WTC11 (cell line): ENCODE measurements around the gene DGCR2. TPM values are rescaled to one million over a fixed set of nuclear protein-coding genes. Genes with fewer than 3 reads are reported as not detected.
A peak's percentile ranks its signal among the peaks of the same experiment; 100 is the strongest.

Source experiments
- ATAC-seq: fragments of 200-7000 bp; cut with Tn5 transposase; 2 replicates; pipeline ENCODE4 v1.10.0; 2021; ENCODE audit warnings: mild to moderate bottlenecking, moderate library complexity
- CTCF ChIA-PET: fragments of 300-600 bp; sonication (Branson Sonifier 250); formaldehyde crosslinking; loops from one replicate; lab custom pipeline; 2021; ENCODE audit warnings: antibody characterized with exemption; lab: Charles Lee
- POLR2A ChIA-PET: fragments of 350-600 bp; sonication (Branson Sonifier 250); formaldehyde crosslinking; loops from one replicate; lab custom pipeline; 2021; ENCODE audit warnings: antibody characterized with exemption; lab: Charles Lee
- DNase-seq: peaks from one replicate; pipeline ENCODE4 v3.0.0; 2021; ENCODE audit warnings: low spot score
- H3K27ac Mint-ChIP-seq: 2 replicates; pipeline ENCODE4 v1.8.0; 2021; ENCODE audit warnings: mixed read lengths
- H3K27me3 Mint-ChIP-seq: 2 replicates; pipeline ENCODE4 v1.8.0; 2021; ENCODE audit warnings: low read depth, mild to moderate bottlenecking, moderate library complexity, mixed read lengths
- H3K36me3 Mint-ChIP-seq: 2 replicates; pipeline ENCODE4 v1.8.0; 2021; ENCODE audit warnings: mixed read lengths
- H3K4me1 Mint-ChIP-seq: 2 replicates; pipeline ENCODE4 v1.8.0; 2022; ENCODE audit warnings: mixed read lengths
- H3K4me3 Mint-ChIP-seq: 2 replicates; pipeline ENCODE4 v1.8.0; 2021; ENCODE audit warnings: mild to moderate bottlenecking, moderate library complexity, mixed read lengths
- H3K9me3 Mint-ChIP-seq: 2 replicates; pipeline ENCODE4 v1.8.0; 2021; ENCODE audit warnings: mixed read lengths
- CREB1 ChIP-seq: sonication (generic); formaldehyde crosslinking; IDR thresholded peaks from 2 replicates; pipeline ENCODE4 v1.8.0; 2023; ENCODE audit warnings: mild to moderate bottlenecking, missing genetic modification reagents
- ELF4 ChIP-seq: sonication (generic); formaldehyde crosslinking; IDR thresholded peaks from 2 replicates; pipeline ENCODE4 v1.8.1; 2022; ENCODE audit warnings: low read depth, mild to moderate bottlenecking, moderate library complexity, missing genetic modification reagents
- ETV6 ChIP-seq: sonication (generic); formaldehyde crosslinking; IDR thresholded peaks from 2 replicates; pipeline ENCODE4 v1.8.1; 2022; ENCODE audit warnings: mild to moderate bottlenecking, missing genetic modification reagents
- HMGA2 ChIP-seq: fragments of 250-450 bp; sonication (Bioruptor Pico); IDR thresholded peaks from 2 replicates; pipeline ENCODE4 v1.4.0; 2021; ENCODE audit warnings: mild to moderate bottlenecking, moderate library complexity
- KAT7 ChIP-seq: sonication (generic); formaldehyde crosslinking; IDR thresholded peaks from 2 replicates; pipeline ENCODE4 v1.8.1; 2023; ENCODE audit warnings: missing genetic modification reagents, mild to moderate bottlenecking, borderline replicate concordance
- RELA ChIP-seq: sonication (generic); formaldehyde crosslinking; IDR thresholded peaks from 2 replicates; pipeline ENCODE4 v1.8.1; 2022; ENCODE audit warnings: missing genetic modification reagents, mild to moderate bottlenecking, borderline replicate concordance
- TEAD1 ChIP-seq: sonication (generic); formaldehyde crosslinking; IDR thresholded peaks from 2 replicates; pipeline ENCODE4 v1.8.0; 2022; ENCODE audit warnings: mild to moderate bottlenecking, missing genetic modification reagents
- ZNF263 ChIP-seq: sonication (generic); formaldehyde crosslinking; IDR thresholded peaks from 2 replicates; pipeline ENCODE4 v1.8.1; 2022; ENCODE audit warnings: low read depth, mild to moderate bottlenecking, moderate library complexity, missing genetic modification reagents
- ZNF317 ChIP-seq: sonication (generic); formaldehyde crosslinking; IDR thresholded peaks from 2 replicates; pipeline ENCODE4 v1.8.1; 2023; ENCODE audit warnings: low read depth, mild to moderate bottlenecking, moderate library complexity, missing genetic modification reagents, borderline replicate concordance
- total RNA-seq: library from RNA; stranded (reverse); gene quantifications from 3 replicates; pipeline ENCODE4 v1.2.3, GENCODE V29; 2021
- TF ChIP-seq, protein P1 (sequence below): sonication (generic); formaldehyde crosslinking; conservative IDR thresholded peaks from 2 replicates; pipeline ENCODE4 v1.8.1; 2023; ENCODE audit warnings: mild to moderate bottlenecking, low read depth, missing genetic modification reagents, moderate library complexity
- TF ChIP-seq, protein P2 (sequence below): sonication (generic); formaldehyde crosslinking; IDR thresholded peaks from 2 replicates; pipeline ENCODE4 v1.8.1; 2022; ENCODE audit warnings: mild to moderate bottlenecking, moderate library complexity, missing genetic modification reagents
- TF ChIP-seq, protein P3 (sequence below): sonication (generic); formaldehyde crosslinking; IDR thresholded peaks from 2 replicates; pipeline ENCODE4 v1.8.1; 2023; ENCODE audit warnings: mild to moderate bottlenecking, moderate library complexity, missing genetic modification reagents
- TF ChIP-seq, protein P4 (sequence below): sonication (generic); formaldehyde crosslinking; IDR thresholded peaks from 2 replicates; pipeline ENCODE4 v1.8.0; 2023; ENCODE audit warnings: mild to moderate bottlenecking, missing genetic modification reagents
- TF ChIP-seq, protein P5 (sequence below): fragments of 250-450 bp; sonication (Bioruptor Pico); IDR thresholded peaks from 2 replicates; pipeline ENCODE4 v2.1.2; 2022; ENCODE audit warnings: mild to moderate bottlenecking, moderate library complexity
- TF ChIP-seq, protein P6 (sequence below): sonication (generic); formaldehyde crosslinking; IDR thresholded peaks from 2 replicates; pipeline ENCODE4 v1.8.1; 2023; ENCODE audit warnings: mild to moderate bottlenecking, missing genetic modification reagents
- TF ChIP-seq, protein P7 (sequence below): sonication (generic); formaldehyde crosslinking; IDR thresholded peaks from 2 replicates; pipeline ENCODE4 v1.8.0; 2022; ENCODE audit warnings: mild to moderate bottlenecking, missing genetic modification reagents

The DGCR2 gene
- total RNA-seq, 1 experiment from 2014 or later = 64.2 TPM

DNA sequence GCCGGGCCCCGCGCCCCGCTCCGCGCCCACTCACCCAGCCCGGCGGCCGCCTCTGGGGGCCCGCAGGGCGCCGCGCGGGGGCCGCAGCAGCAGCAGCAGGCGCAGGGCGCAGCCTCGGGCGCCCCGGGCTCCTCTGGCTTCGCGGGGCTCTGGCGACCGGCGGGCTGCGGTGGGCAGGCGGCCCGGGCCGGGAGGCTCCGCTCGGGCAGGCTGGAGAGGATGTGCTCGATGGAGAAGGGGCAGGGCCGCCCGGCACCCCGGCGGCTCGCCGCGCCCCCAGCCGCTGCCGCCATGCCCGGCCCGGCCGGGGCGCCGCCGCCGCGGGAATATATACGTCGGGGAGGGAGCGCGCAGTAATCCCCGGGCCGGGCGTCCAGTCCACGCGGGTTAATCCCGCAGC is 27.8 kb upstream of the DGCR2 start, which contains the start of gene GSC2:
GSC2 (minus strand) TSS at position 302 of the 400 bp plus-strand sequence; CDS start at position 293, 9 bp downstream.
- ATAC-seq = peak; percentile 23
- ChIA-PET CTCF (interaction anchor here (0.6 to 3.4 kb wide), 3 partner anchors 28 to 65 kb away, joined by 4 to 11 read pairs (median 4); partner anchors contain the start of gene DGCR2), POLR2A (no interaction called here)
- peaks cover 79% of the 10 kb centered on the region for H3K27me3 Mint-ChIP-seq
- 0 out of 2 replicates have a peak, but pooled peaks cover 4% of the 10 kb centered on the region for H3K9me3 Mint-ChIP-seq
- H3K27ac Mint-ChIP-seq = no peak within 1 kb of the TSS
- H3K4me3 Mint-ChIP-seq = peak within 1 kb of the TSS; percentile 72
- H3K4me1 Mint-ChIP-seq = peaks cover 16% of the 10 kb centered on the region
- DNase-seq = no peak
- peaks cover 4% of the 10 kb centered on the region; the same call in 1 of the 2 replicates for H3K36me3 Mint-ChIP-seq
- TF ChIP-seq HMGA2 (CRISPR knock-in tag) = no peak

DNA sequence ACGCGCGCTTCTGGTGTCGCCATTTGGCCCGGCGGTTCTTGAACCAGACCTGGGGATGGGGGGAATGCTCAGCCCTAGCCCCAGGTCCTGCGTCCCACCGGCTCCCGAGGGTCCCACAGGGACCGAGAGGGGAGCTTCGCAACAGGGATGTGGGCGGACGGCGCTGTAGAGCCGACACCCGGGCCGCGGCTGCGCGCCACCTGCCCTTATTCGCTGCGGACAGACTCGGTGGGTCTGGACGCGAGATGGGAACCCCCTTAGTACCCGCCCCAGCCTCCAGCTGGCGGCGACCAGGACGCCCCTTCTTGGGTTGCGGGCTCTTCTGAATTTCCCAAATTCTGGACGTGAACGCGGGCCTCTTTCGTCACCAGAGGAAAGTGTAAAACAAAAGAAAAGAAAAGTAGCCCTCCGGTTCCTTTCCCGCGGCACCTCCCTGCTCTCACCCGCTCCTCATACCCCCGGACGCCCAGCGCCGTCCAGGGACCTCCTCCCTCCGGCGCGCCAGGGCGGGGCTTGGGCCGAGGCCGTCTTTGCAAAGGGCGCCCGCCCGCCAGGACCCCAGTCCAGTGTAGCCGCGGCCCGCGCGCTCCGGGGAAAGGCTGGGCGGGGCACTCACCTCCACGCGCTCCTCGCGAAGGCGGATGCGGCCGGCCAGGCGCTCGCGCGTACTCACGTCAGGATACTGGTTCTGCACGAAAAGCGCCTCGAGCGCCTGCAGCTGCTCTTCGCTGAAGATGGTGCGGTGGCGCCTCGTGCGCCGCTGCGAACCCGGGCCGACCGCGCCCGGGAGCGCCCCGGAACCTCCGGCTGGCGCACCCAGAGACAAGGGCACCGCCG is 27.1 kb upstream of the DGCR2 start:
- Mint-ChIP-seq H3K4me1 (peaks cover 18% of the 10 kb centered on the region), H3K27ac (no peak overlapping the region), H3K27me3 (peaks cover 78% of the 10 kb centered on the region), H3K4me3 (peak overlapping the region; percentile 66), H3K9me3 (0 out of 2 replicates have a peak, but pooled peaks cover 4% of the 10 kb centered on the region), H3K36me3 (peaks cover 4% of the 10 kb centered on the region; the same call in 1 of the 2 replicates)
- CTCF ChIA-PET = interaction anchor here (0.6 to 3.5 kb wide), 7 partner anchors 19 to 481 kb away, joined by 3 to 22 read pairs (median 4); partner anchors contain the start of genes DGCR2, SLC25A1 and UFD1
- POLR2A ChIA-PET = interaction anchor here (0.6 kb wide), 2 partner anchors 31 to 1603 kb away, joined by 3 to 5 read pairs; no protein-coding TSS in a partner anchor
- ATAC-seq (peak; percentile 33), DNase-seq (peak; percentile 65)
- TF ChIP-seq ZNF317 (CRISPR knock-in tag) = peak; percentile 52; the same call in 1 of the 2 replicates
- TF ChIP-seq, protein P1, sequence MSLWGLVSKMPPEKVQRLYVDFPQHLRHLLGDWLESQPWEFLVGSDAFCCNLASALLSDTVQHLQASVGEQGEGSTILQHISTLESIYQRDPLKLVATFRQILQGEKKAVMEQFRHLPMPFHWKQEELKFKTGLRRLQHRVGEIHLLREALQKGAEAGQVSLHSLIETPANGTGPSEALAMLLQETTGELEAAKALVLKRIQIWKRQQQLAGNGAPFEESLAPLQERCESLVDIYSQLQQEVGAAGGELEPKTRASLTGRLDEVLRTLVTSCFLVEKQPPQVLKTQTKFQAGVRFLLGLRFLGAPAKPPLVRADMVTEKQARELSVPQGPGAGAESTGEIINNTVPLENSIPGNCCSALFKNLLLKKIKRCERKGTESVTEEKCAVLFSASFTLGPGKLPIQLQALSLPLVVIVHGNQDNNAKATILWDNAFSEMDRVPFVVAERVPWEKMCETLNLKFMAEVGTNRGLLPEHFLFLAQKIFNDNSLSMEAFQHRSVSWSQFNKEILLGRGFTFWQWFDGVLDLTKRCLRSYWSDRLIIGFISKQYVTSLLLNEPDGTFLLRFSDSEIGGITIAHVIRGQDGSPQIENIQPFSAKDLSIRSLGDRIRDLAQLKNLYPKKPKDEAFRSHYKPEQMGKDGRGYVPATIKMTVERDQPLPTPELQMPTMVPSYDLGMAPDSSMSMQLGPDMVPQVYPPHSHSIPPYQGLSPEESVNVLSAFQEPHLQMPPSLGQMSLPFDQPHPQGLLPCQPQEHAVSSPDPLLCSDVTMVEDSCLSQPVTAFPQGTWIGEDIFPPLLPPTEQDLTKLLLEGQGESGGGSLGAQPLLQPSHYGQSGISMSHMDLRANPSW = no peak
- no peak for TF ChIP-seq KAT7
- TF ChIP-seq, protein P2, sequence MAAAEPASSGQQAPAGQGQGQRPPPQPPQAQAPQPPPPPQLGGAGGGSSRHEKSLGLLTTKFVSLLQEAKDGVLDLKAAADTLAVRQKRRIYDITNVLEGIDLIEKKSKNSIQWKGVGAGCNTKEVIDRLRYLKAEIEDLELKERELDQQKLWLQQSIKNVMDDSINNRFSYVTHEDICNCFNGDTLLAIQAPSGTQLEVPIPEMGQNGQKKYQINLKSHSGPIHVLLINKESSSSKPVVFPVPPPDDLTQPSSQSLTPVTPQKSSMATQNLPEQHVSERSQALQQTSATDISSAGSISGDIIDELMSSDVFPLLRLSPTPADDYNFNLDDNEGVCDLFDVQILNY (CRISPR knock-in tag) = peak; percentile 38; the same call in 1 of the 2 replicates
- TF ChIP-seq CREB1 (CRISPR knock-in tag) = no peak
- TF ChIP-seq ETV6 (CRISPR knock-in tag) = peak; percentile 49; the same call in 1 of the 2 replicates
- TF ChIP-seq, protein P3, sequence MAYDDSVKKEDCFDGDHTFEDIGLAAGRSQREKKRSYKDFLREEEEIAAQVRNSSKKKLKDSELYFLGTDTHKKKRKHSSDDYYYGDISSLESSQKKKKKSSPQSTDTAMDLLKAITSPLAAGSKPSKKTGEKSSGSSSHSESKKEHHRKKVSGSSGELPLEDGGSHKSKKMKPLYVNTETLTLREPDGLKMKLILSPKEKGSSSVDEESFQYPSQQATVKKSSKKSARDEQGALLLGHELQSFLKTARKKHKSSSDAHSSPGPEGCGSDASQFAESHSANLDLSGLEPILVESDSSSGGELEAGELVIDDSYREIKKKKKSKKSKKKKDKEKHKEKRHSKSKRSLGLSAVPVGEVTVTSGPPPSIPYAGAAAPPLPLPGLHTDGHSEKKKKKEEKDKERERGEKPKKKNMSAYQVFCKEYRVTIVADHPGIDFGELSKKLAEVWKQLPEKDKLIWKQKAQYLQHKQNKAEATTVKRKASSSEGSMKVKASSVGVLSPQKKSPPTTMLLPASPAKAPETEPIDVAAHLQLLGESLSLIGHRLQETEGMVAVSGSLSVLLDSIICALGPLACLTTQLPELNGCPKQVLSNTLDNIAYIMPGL (CRISPR knock-in tag) = peak; percentile 82
- peak; percentile 33; the same call in 1 of the 2 replicates for TF ChIP-seq ELF4 (CRISPR knock-in tag)
- TF ChIP-seq, protein P4, sequence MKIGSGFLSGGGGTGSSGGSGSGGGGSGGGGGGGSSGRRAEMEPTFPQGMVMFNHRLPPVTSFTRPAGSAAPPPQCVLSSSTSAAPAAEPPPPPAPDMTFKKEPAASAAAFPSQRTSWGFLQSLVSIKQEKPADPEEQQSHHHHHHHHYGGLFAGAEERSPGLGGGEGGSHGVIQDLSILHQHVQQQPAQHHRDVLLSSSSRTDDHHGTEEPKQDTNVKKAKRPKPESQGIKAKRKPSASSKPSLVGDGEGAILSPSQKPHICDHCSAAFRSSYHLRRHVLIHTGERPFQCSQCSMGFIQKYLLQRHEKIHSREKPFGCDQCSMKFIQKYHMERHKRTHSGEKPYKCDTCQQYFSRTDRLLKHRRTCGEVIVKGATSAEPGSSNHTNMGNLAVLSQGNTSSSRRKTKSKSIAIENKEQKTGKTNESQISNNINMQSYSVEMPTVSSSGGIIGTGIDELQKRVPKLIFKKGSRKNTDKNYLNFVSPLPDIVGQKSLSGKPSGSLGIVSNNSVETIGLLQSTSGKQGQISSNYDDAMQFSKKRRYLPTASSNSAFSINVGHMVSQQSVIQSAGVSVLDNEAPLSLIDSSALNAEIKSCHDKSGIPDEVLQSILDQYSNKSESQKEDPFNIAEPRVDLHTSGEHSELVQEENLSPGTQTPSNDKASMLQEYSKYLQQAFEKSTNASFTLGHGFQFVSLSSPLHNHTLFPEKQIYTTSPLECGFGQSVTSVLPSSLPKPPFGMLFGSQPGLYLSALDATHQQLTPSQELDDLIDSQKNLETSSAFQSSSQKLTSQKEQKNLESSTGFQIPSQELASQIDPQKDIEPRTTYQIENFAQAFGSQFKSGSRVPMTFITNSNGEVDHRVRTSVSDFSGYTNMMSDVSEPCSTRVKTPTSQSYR (CRISPR knock-in tag) = no peak
- TF ChIP-seq, protein P5, sequence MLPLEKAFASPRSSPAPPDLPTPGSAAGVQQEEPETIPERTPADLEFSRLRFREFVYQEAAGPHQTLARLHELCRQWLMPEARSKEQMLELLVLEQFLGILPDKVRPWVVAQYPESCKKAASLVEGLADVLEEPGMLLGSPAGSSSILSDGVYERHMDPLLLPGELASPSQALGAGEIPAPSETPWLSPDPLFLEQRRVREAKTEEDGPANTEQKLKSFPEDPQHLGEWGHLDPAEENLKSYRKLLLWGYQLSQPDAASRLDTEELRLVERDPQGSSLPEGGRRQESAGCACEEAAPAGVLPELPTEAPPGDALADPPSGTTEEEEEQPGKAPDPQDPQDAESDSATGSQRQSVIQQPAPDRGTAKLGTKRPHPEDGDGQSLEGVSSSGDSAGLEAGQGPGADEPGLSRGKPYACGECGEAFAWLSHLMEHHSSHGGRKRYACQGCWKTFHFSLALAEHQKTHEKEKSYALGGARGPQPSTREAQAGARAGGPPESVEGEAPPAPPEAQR = no peak
- TF ChIP-seq ZNF263 (CRISPR knock-in tag) = peak; percentile 34; the same call in 1 of the 2 replicates
- 0 out of 2 replicates have a peak, but pooled peaks have one; percentile 52 for TF ChIP-seq TEAD1
- TF ChIP-seq, protein P6, sequence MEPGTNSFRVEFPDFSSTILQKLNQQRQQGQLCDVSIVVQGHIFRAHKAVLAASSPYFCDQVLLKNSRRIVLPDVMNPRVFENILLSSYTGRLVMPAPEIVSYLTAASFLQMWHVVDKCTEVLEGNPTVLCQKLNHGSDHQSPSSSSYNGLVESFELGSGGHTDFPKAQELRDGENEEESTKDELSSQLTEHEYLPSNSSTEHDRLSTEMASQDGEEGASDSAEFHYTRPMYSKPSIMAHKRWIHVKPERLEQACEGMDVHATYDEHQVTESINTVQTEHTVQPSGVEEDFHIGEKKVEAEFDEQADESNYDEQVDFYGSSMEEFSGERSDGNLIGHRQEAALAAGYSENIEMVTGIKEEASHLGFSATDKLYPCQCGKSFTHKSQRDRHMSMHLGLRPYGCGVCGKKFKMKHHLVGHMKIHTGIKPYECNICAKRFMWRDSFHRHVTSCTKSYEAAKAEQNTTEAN (CRISPR knock-in tag) = no peak
- TF ChIP-seq, protein P7, sequence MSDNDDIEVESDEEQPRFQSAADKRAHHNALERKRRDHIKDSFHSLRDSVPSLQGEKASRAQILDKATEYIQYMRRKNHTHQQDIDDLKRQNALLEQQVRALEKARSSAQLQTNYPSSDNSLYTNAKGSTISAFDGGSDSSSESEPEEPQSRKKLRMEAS = peak; percentile 81; the same call in 1 of the 2 replicates
- TF ChIP-seq RELA (CRISPR knock-in tag) = no peak
